K562 (cell line): ENCODE results near the gene BCAR3. TPM values are rescaled to one million over a fixed set of nuclear protein-coding genes. Genes with fewer than 3 reads are reported as not detected.

ENCODE experiments used
- ATAC-seq: fragments of 200-7000 bp; cut with Tn5 transposase; 3 replicates; pipeline ENCODE4 v1.9.1; 2020; ENCODE audit warnings: moderate library complexity
- BruUV-seq: library from RNA; stranded (reverse); fragments of 400-500 nt; replicated peaks from 2 replicates; lab custom pipeline; 2021; lab: Mats Ljungman, UMichigan
- CTCF ChIA-PET: fragments of 300-600 bp; formaldehyde crosslinking; extraction: SDS; loops from one replicate; lab custom pipeline; 2021; ENCODE audit warnings: low intra/inter-chr PET ratio; lab: Yijun Ruan, JAX
- POLR2A ChIA-PET: fragments of 300-600, 350-650 bp; sonication (Branson Sonifier 250); formaldehyde crosslinking; extraction: SDS; loops from one replicate; lab custom pipeline; 2021; ENCODE audit warnings: antibody characterized with exemption, inconsistent platforms; lab: Yijun Ruan, JAX
- DNase-seq, 4 experiments: peaks; one replicate each; pipeline versions ENCODE4 v3.0.0 to v3.0.0-alpha.2; 2011 to 2018; ENCODE audit warnings: low spot score in 3 of 4, mixed read lengths in 3 of 4; ENCODE audit errors: extremely low read depth in 1 of 4
- FAIRE-seq: peaks from 2 replicates; lab custom pipeline; 2011; peaks lifted over from hg19 to GRCh38; lab: Jason Lieb, UNC
- H2AFZ ChIP-seq: 2 replicates; pipeline ENCODE4 v1.6.0; 2011; ENCODE audit warnings: low read depth, low read length, control low read depth, inconsistent platforms
- H3K27ac ChIP-seq: fragments of 200-600 bp; 3 replicates; pipeline ENCODE4 v1.8.0; 2011; ENCODE audit warnings: low read depth, mild to moderate bottlenecking, control low read depth, inconsistent platforms, low read length, moderate library complexity, mixed read lengths; ENCODE audit errors: extremely low read depth
- H3K27me3 ChIP-seq, 2 experiments: fragments of 300-600 bp in 1 of 2; 2 replicates in 1 of 2; 3 replicates in 1 of 2; pipeline versions ENCODE4 v1.6.0 to v1.8.0; 2011; ENCODE audit warnings: inconsistent platforms in 2 of 2, low read length in 2 of 2, mild to moderate bottlenecking in 1 of 2, mixed read lengths in 1 of 2, moderate library complexity in 1 of 2; ENCODE audit not compliant: control insufficient read depth in 2 of 2, insufficient read depth in 2 of 2
- H3K36me3 ChIP-seq: fragments of 300-600 bp; 3 replicates; pipeline ENCODE4 v1.8.0; 2011; ENCODE audit warnings: mild to moderate bottlenecking, low read length, inconsistent platforms; ENCODE audit not compliant: control insufficient read depth, insufficient read depth
- H3K4me1 ChIP-seq, 2 experiments: fragments of 200-600 bp in 1 of 2; replicated peaks in 1 of 2; 2 replicates in 1 of 2; 3 replicates in 1 of 2; pipeline versions ENCODE4 v1.5.1 to v1.8.0; 2011; ENCODE audit warnings: inconsistent platforms in 2 of 2, low read length in 2 of 2, mild to moderate bottlenecking in 1 of 2, mixed read lengths in 1 of 2, moderate library complexity in 1 of 2; ENCODE audit not compliant: control insufficient read depth in 2 of 2, insufficient read depth in 2 of 2
- H3K4me2 ChIP-seq: 2 replicates; pipeline ENCODE4 v1.6.1; 2011; ENCODE audit warnings: low read length, control low read depth, inconsistent platforms, mixed read lengths; ENCODE audit not compliant: insufficient read depth
- H3K4me3 ChIP-seq: fragments of 200-600 bp; sonication (generic), shearing (Covaris generic); 2 replicates; pipeline ENCODE4 v1.5.1; 2016; ENCODE audit warnings: control low read depth, inconsistent platforms
- H3K79me2 ChIP-seq: fragments of 200-600 bp; 3 replicates; pipeline ENCODE4 v1.8.0; 2011; ENCODE audit warnings: low read length, inconsistent platforms; ENCODE audit not compliant: control insufficient read depth, insufficient read depth
- H3K9ac ChIP-seq, 2 experiments: 2 replicates each; pipeline versions ENCODE4 v1.6.0 to v1.6.1; 2011; ENCODE audit warnings: low read depth in 2 of 2, low read length in 2 of 2, control low read depth in 1 of 2, inconsistent platforms in 1 of 2, mild to moderate bottlenecking in 1 of 2, mixed read lengths in 1 of 2; ENCODE audit not compliant: insufficient read depth in 1 of 2
- H3K9me1 ChIP-seq: one replicate; pipeline ENCODE4 v1.6.0; 2011; ENCODE audit warnings: inconsistent platforms, mild to moderate bottlenecking, low read length, moderate library complexity; ENCODE audit not compliant: control insufficient read depth, insufficient read depth
- H3K9me3 ChIP-seq: replicated peaks from 2 replicates; pipeline ENCODE4 v1.5.1; 2011; ENCODE audit warnings: low read depth, low read length, inconsistent platforms; ENCODE audit not compliant: control insufficient read depth, insufficient read depth
- H4K20me1 ChIP-seq: replicated peaks from 2 replicates; pipeline ENCODE4 v1.6.1; 2011; ENCODE audit warnings: low read length, inconsistent platforms, mixed read lengths; ENCODE audit not compliant: control insufficient read depth, insufficient read depth
- EGR1 ChIP-seq: fragments of 450-650 bp; conservative IDR thresholded peaks from 2 replicates; pipeline ENCODE4 v1.6.1; 2017; ENCODE audit warnings: mild to moderate bottlenecking
- ELF4 ChIP-seq: fragments of 450-650 bp; formaldehyde crosslinking; IDR thresholded peaks from 2 replicates; pipeline ENCODE4 v1.4.0; 2022; ENCODE audit warnings: missing genetic modification characterization
- FOXJ2 ChIP-seq: fragments of 200-800 bp; sonication (Bioruptor generic); IDR thresholded peaks from 2 replicates; pipeline ENCODE4 v1.6.1; 2016; ENCODE audit warnings: missing genetic modification characterization, missing compliant biosample characterization
- GMEB1 ChIP-seq: fragments of 250-450 bp; sonication (Bioruptor Pico); IDR thresholded peaks from 2 replicates; pipeline ENCODE4 v1.4.0; 2020; ENCODE audit warnings: mild to moderate bottlenecking
- KDM4B ChIP-seq, 2 experiments: fragments of 450-650 bp in 1 of 2; sonication (generic) in 1 of 2; IDR thresholded peaks; 2 replicates each; pipeline ENCODE4 v1.6.1; 2016 to 2017; ENCODE audit warnings: borderline replicate concordance in 2 of 2, antibody characterized with exemption in 1 of 2, low read depth in 1 of 2, mild to moderate bottlenecking in 1 of 2
- MYNN ChIP-seq, 2 experiments: sonication (generic); formaldehyde crosslinking in 1 of 2; IDR thresholded peaks; 2 replicates each; pipeline versions ENCODE4 v1.5.0 to v1.6.1; 2016 to 2020; ENCODE audit warnings: antibody characterized with exemption in 1 of 2, missing genetic modification reagents in 1 of 2
- RFX1 ChIP-seq: fragments of 450-650 bp; IDR thresholded peaks from 2 replicates; pipeline ENCODE4 v1.6.1; 2016; ENCODE audit warnings: mild to moderate bottlenecking, moderate library complexity
- SIX5 ChIP-seq, 2 experiments: IDR thresholded peaks; 2 replicates each; pipeline ENCODE4 v1.6.1; 2011; ENCODE audit warnings: low read length in 2 of 2, borderline replicate concordance in 1 of 2, low read depth in 1 of 2, mild to moderate bottlenecking in 1 of 2, moderate library complexity in 1 of 2; ENCODE audit not compliant: insufficient read depth in 1 of 2
- ZMIZ1 ChIP-seq, 2 experiments: fragments of 150-350 bp in 1 of 2; IDR thresholded peaks; 2 replicates each; pipeline ENCODE4 v1.6.1; 2012 to 2016; ENCODE audit warnings: low read depth in 2 of 2, low read length in 2 of 2, mild to moderate bottlenecking in 1 of 2, moderate library complexity in 1 of 2
- ZNF609 ChIP-seq: sonication (generic); formaldehyde crosslinking; IDR thresholded peaks from 2 replicates; pipeline ENCODE4 v1.8.1; 2023; ENCODE audit warnings: missing genetic modification reagents, mild to moderate bottlenecking, borderline replicate concordance
- WGBS: fragments of 100-300 bp; shearing (Covaris generic); methylation state at CpG from one replicate; pipeline ENCODE4 v1.1.6; 2016; ENCODE audit warnings: low coverage, mixed read lengths; ENCODE audit not compliant: insufficient coverage; ENCODE audit errors: missing lambda C conversion rate; 5-methylcytosine and 5-hydroxymethylcytosine counted together
- in situ Hi-C: fragments of 300-500 bp; cut with MboI; formaldehyde crosslinking; loops from 4 replicates; pipeline ENCODE4 v1.15.0; 2018; ENCODE audit warnings: inconsistent platforms, mixed read lengths
- intact Hi-C: fragments of 100-400 bp; cut with micrococcal nuclease; formaldehyde crosslinking; loops from 2 replicates; pipeline ENCODE4 v1.14.2; 2022
- polyA plus RNA-seq, 8 experiments: library from polyadenylated mRNA; depleted of rRNA in 4 of 8; stranded (reverse) in 5 of 8; unstranded in 3 of 8; fragments of >200 nt; fragmentation: Nextera tagmentation in 2 of 8; fragmentation: Illumina TruSeq in 1 of 8; extraction: Ambion mirVana in 2 of 8; extraction: Trizol in 1 of 8; gene quantifications; 2 replicates each; pipeline versions ENCODE4 v1.2.1 to v1.2.3, GENCODE V29; 2011 to 2014; ENCODE audit warnings: inconsistent platforms in 1 of 8, missing spikeins in 1 of 8
- total RNA-seq, 7 experiments: library from RNA; depleted of rRNA in 6 of 7; stranded (reverse); fragments of >200 nt in 6 of 7; fragmentation: Illumina TruSeq in 2 of 7; extraction: Trizol in 2 of 7; gene quantifications; 2 replicates each; pipeline versions ENCODE4 v1.2.1 to v1.2.3, GENCODE V29; 2011 to 2021; ENCODE audit warnings: low replicate concordance in 1 of 7

The BCAR3 gene
- total and polyA plus RNA-seq, 9 of the 15 experiments (the other 6 are each of a cell fraction or from before 2014, with no cell fraction given), result 1.8 to 6.3 (median 3.8) TPM

GRCh38 chr1:93605026-93605568, 76.5 kb downstream of the BCAR3 start:
- Histone ChIP-seq H3K4me1 (no peaks in the 10 kb centered on the region), H4K20me1 (peaks cover 2% of the 10 kb centered on the region; the same call in 1 of the 2 replicates), H3K4me3 (no peak overlapping the region), H3K9me3 (no peaks in the 10 kb centered on the region), H3K79me2 (no peaks in the 10 kb centered on the region), H2AFZ (no peak overlapping the region), H3K4me2 (no peak overlapping the region), H3K9ac (no peak overlapping the region), H3K36me3 (no peaks in the 10 kb centered on the region), H3K27ac (no peak overlapping the region), H3K9me1 (no peaks in the 10 kb centered on the region), H3K27me3 (peaks cover 47 to 59% of the 10 kb centered on the region in 2 experiments)
- in situ Hi-C loops (no loop called here), intact Hi-C loops (no loop called here)
- FAIRE-seq (no peak), ATAC-seq (no peak), DNase-seq (no peak)
- 7% methylated on average over 10 of the region's 10 CpGs for WGBS
- BruUV-seq, result no TSS peak
- ChIA-PET CTCF (interaction anchor here (0.7 kb wide), 1 partner anchor 239 kb away, joined by 3 read pairs; no protein-coding TSS in a partner anchor), POLR2A (no interaction called here)
- no peak for TF ChIP-seq ELF4
- no peak for TF ChIP-seq EGR1
- TF ChIP-seq FOXJ2 (tag), result no peak
- no peak for TF ChIP-seq GMEB1 (CRISPR knock-in tag)
- no peak for TF ChIP-seq RFX1
- TF ChIP-seq MYNN (IDR thresholded peaks at IDR 0.05), result no peak
- TF ChIP-seq MYNN (CRISPR knock-in tag; IDR thresholded peaks at IDR 0.05), result no peak
- TF ChIP-seq ZNF609 (CRISPR knock-in tag), result no peak
- TF ChIP-seq KDM4B (IDR thresholded peaks at IDR 0.05; ENCODE audit: borderline replicate concordance in 2 of 2, low read depth in 1 of 2), result no peak
- TF ChIP-seq ZMIZ1 (IDR thresholded peaks at IDR 0.05; ENCODE audit: low read depth in 2 of 2, low read length in 2 of 2), result no peak
- no peak for TF ChIP-seq SIX5 (IDR thresholded peaks at IDR 0.05; ENCODE audit: borderline replicate concordance in 1 of 2, insufficient read depth in 1 of 2, low read depth in 1 of 2, low read length in 2 of 2)
